Nephron progenitor cell (in vitro differentiated cells): ENCODE data around the gene C1orf226.
"Not testable (repeated sequence)": the region's sequence is repeated elsewhere in the genome, so short reads cannot be mapped to it uniquely, and the experiment has no call there.

Experiments used
- DNase-seq: peaks from one replicate; pipeline ENCODE4 v3.0.0; 2021
- H3K27ac Mint-ChIP-seq: 2 replicates; pipeline ENCODE4 v1.8.0; 2021; ENCODE audit warnings: mild to moderate bottlenecking, moderate library complexity, mixed read lengths
- H3K27me3 Mint-ChIP-seq: 2 replicates; pipeline ENCODE4 v1.8.0; 2021; ENCODE audit warnings: mild to moderate bottlenecking, low read depth, mixed read lengths; ENCODE audit not compliant: poor library complexity
- H3K36me3 Mint-ChIP-seq: 2 replicates; pipeline ENCODE4 v1.8.0; 2021; ENCODE audit warnings: low read depth, mixed read lengths
- H3K4me1 Mint-ChIP-seq: 2 replicates; pipeline ENCODE4 v1.8.0; 2021; ENCODE audit warnings: mixed read lengths
- H3K4me3 Mint-ChIP-seq: 2 replicates; pipeline ENCODE4 v1.8.0; 2021; ENCODE audit warnings: mild to moderate bottlenecking, moderate library complexity, mixed read lengths
- H3K9me3 Mint-ChIP-seq: 2 replicates; pipeline ENCODE4 v1.8.0; 2021; ENCODE audit warnings: mild to moderate bottlenecking, moderate library complexity, mixed read lengths
- TF ChIP-seq, protein P1 (sequence below): fragments of 200-600 bp; sonication (generic); IDR thresholded peaks from 2 replicates; pipeline ENCODE4 v1.5.0; 2021; ENCODE audit warnings: antibody characterized with exemption

The C1orf226 gene

DNA sequence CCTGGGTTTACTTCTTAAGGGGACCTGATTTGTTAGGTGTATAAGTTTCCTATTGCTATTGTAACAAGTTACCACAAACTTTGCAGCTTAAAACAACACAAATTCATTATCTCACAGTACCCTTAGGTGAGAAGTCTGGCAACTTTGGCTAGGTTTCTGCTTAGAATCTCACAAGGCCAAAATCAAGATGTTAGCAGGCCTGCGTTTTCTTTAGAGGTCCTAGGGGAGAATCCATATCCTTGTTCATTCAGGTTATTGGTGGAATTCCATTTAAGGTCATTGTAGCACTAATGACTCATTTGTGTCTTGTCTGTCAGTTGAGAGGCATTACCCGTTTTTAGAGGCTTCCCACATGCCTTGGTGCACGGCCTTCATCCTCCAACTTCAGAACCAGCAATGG is 38.6 kb downstream of the C1orf226 start:
- no peak overlapping the region for H3K4me3 Mint-ChIP-seq

GRCh38 chr1:162421258-162422164 is 40.0 kb downstream of the C1orf226 start:
- no peak for DNase-seq
- Mint-ChIP-seq H3K36me3 (no peaks in the 10 kb centered on the region), H3K4me3 (no peak overlapping the region), H3K4me1 (no peaks in the 10 kb centered on the region), H3K27me3 (peaks cover 9% of the 10 kb centered on the region), H3K27ac (peak overlapping the region; percentile 23), H3K9me3 (peaks cover 12% of the 10 kb centered on the region)
- TF ChIP-seq, protein P1, sequence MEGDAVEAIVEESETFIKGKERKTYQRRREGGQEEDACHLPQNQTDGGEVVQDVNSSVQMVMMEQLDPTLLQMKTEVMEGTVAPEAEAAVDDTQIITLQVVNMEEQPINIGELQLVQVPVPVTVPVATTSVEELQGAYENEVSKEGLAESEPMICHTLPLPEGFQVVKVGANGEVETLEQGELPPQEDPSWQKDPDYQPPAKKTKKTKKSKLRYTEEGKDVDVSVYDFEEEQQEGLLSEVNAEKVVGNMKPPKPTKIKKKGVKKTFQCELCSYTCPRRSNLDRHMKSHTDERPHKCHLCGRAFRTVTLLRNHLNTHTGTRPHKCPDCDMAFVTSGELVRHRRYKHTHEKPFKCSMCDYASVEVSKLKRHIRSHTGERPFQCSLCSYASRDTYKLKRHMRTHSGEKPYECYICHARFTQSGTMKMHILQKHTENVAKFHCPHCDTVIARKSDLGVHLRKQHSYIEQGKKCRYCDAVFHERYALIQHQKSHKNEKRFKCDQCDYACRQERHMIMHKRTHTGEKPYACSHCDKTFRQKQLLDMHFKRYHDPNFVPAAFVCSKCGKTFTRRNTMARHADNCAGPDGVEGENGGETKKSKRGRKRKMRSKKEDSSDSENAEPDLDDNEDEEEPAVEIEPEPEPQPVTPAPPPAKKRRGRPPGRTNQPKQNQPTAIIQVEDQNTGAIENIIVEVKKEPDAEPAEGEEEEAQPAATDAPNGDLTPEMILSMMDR: no peak

More for the DNA sequence above, 38.6 kb downstream of the C1orf226 start:
- peaks cover 7% of the 10 kb centered on the region for H3K27me3 Mint-ChIP-seq
- peaks cover 14% of the 10 kb centered on the region for H3K9me3 Mint-ChIP-seq
- H3K27ac Mint-ChIP-seq: no peak overlapping the region
- DNase-seq: no peak
- TF ChIP-seq, protein P1: no peak
- no peaks in the 10 kb centered on the region for H3K4me1 Mint-ChIP-seq
- H3K36me3 Mint-ChIP-seq: no peaks in the 10 kb centered on the region

- DNase-seq: no peak
- peaks cover 9% of the 10 kb centered on the region for H3K27me3 Mint-ChIP-seq
- no peaks in the 10 kb centered on the region for H3K4me1 Mint-ChIP-seq
- H3K9me3 Mint-ChIP-seq: peaks cover 12% of the 10 kb centered on the region
- H3K27ac Mint-ChIP-seq: no peak overlapping the region
- TF ChIP-seq, protein P1: no peak
- no peak overlapping the region for H3K4me3 Mint-ChIP-seq
- H3K36me3 Mint-ChIP-seq: no peaks in the 10 kb centered on the region
These were observed 41.3 kb downstream of the C1orf226 start for GRCh38 chr1:162422662-162423375.

DNA sequence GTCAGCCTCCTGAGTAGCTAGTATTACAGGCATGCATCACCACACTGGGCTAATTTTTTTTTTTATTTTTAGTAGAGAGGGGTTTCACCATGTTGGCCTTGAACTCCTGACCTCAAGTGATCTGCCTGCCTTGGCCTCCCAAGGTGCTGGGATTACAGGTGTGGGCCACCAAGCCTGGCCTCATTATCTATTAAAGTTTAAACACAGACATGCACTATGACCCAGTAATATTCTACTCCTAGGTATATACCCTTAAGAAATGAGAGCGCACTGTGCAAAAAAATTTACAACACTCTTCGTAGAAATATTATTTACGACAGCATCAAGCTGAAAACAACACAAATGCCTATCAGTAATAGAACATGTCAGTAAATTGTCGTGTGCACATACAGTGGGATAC is 49.1 kb downstream of the C1orf226 start:
- Mint-ChIP-seq H3K36me3 (no peaks in the 10 kb centered on the region), H3K4me1 (no peaks in the 10 kb centered on the region), H3K27me3 (peaks cover 9% of the 10 kb centered on the region), H3K27ac (no peak overlapping the region), H3K4me3 (no peak overlapping the region), H3K9me3 (peaks cover 4% of the 10 kb centered on the region)
- TF ChIP-seq, protein P1: no peak
- no peak for DNase-seq

- not testable (repeated sequence) for H3K27ac Mint-ChIP-seq, H3K36me3 Mint-ChIP-seq, DNase-seq, H3K4me1 Mint-ChIP-seq, H3K4me3 Mint-ChIP-seq, H3K27me3 Mint-ChIP-seq, H3K9me3 Mint-ChIP-seq
These were observed 51.6 kb downstream of the C1orf226 start for GRCh38 chr1:162432977-162433713.
